HCT116 (cell line): Measurements from ENCODE around the gene RNF227.

Source experiments
- CTCF ChIP-seq, 3 experiments: fragments of 200-600 bp in 1 of 3; sonication (generic) in 1 of 3; IDR thresholded peaks in 2 of 3; conservative IDR thresholded peaks in 1 of 3; 2 replicates each; pipeline ENCODE4 v1.5.1; 2012 to 2017; ENCODE audit warnings: low read depth in 2 of 3, low read length in 2 of 3, antibody characterized with exemption in 1 of 3, borderline replicate concordance in 1 of 3, control low read depth in 1 of 3, mild to moderate bottlenecking in 1 of 3, mixed read lengths in 1 of 3, mixed run types in 1 of 3, moderate library complexity in 1 of 3; ENCODE audit not compliant: insufficient read depth in 1 of 3
- YY1 ChIP-seq: IDR thresholded peaks from 2 replicates; pipeline ENCODE4 v1.6.1; 2011; ENCODE audit warnings: low read length, low read depth, moderate library complexity, mild to moderate bottlenecking; ENCODE audit not compliant: insufficient replicate concordance; ENCODE audit errors: extremely low read depth

- TF ChIP-seq YY1: no peak
- no peak for TF ChIP-seq CTCF (IDR thresholded peaks at IDR 0.05 in 2 of 3, conservative IDR thresholded peaks at IDR 0.05 in 1 of 3; ENCODE audit: borderline replicate concordance in 1 of 3, insufficient read depth in 1 of 3, low read depth in 2 of 3, low read length in 2 of 3)
Observed at GRCh38 chr17:7882629-7883028, 33.5 kb downstream of the RNF227 start.
